ENCODE data around the gene MEF2C.
"Not testable (repeated sequence)": the region's sequence is repeated elsewhere in the genome, so short reads cannot be mapped to it uniquely, and the experiment has no call there.

The MEF2C gene

GRCh38 chr5:88803309-88803708, 79.7 kb downstream of the MEF2C start:
- no peak for DNase-seq (ENCODE audit: low read depth)

DNA sequence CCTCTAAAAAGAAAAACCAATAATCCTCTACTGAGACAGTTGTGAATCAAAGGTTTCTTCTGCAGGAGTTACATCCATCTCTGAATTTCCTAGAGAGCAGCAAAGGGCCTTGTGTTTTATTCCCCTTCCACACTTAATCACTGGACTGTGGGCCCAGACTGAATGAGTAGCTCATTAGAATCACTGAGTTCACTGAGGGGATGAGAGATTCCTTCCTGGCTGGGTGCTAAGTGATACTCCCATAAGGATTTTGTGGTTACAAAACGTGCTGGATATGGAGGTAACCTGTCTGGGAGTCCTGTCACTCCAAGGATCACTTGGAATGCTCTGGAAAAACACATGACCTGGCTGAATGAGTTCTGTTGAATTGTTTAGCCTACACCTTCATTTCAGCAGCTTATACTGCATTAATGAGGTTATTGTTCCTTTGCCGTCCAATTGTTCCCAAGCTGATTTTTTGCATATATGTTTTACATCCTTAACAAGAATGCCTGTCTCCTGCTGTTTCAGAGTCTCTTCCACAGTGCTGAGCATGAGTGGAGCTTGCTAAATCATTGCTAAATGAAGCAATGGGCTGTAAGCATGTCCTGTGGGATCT, 82.9 kb downstream of the MEF2C start:
- DNase-seq (ENCODE audit: low read depth) = no peak

DNA sequence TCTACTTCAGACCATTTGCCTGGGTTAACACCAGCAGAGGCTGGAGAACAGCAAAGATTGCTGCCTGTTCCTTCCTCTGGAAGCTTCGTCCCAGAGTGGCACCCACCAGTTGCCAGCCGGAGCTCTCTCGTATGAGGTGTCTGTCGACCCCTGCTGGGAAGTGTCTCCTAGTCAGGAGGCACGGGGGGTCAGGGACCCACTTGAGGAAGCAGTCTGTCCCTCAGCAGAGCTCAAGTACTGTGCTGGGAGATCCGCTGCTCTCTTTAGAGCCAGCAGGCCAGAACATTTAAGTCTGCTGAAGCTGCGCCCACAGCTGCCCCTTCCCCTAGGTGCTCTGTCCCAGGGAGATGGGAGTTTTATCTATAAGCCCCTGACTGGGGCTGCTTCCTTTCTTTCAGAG, 84.1 kb downstream of the MEF2C start:
- not testable (repeated sequence) for DNase-seq (ENCODE audit: low read depth)

DNA sequence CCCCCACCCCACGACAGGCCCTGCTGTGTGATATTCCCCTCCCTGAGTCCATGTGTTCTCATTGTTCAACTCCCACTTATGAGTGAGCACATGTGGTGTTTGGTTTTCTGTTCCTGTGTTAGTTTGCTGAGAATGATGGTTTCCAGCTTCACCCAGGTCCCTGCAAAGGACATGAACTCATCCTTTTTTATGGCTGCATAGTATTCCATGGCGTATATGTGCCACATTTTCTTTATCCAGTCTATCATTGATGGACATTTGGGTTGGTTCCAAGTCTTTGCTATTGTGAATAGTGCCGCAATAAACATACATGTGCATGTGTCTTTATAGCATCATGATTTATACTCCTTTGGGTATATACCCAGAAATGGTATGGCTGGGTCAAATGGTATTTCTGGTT, 89.2 kb downstream of the MEF2C start:
- DNase-seq (ENCODE audit: low read depth) = not testable (repeated sequence)

DNA sequence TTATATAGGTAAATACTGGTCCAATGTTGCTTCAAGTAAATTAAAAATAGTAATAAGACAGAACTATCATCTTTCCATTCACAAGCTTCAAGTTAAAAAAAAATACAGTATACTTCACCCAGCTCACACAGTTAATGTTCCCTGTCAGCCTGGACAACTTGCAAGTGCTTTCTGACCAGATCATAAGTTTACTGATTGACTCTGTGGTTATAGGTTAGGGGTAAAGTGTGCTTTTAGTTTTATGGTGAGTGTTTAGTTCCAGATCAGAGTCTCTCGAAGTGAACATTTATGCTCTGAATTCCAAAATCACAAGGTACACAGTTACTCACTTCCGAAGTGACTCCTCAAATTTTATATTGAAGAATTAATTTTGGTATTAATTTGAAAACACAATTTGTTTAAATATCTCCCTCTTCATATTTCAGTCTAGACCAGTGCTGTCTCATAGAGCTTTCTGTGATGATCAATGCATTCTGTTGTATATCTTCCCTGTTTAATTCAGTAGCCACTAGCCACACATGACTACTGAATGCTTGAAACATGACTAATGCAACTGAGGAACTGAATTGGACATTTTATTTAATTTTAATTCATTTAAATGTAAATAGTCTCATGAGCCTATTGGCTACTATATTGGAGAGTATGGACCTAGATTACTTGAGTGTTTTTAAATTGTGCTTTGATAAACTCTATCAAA, 90.7 kb downstream of the MEF2C start:
- DNase-seq (ENCODE audit: low read depth) = peak; percentile 77

- DNase-seq (ENCODE audit: low read depth) = peak; percentile 39
Measured at GRCh38 chr5:88787856-88788255, 95.1 kb downstream of the MEF2C start.

DNA sequence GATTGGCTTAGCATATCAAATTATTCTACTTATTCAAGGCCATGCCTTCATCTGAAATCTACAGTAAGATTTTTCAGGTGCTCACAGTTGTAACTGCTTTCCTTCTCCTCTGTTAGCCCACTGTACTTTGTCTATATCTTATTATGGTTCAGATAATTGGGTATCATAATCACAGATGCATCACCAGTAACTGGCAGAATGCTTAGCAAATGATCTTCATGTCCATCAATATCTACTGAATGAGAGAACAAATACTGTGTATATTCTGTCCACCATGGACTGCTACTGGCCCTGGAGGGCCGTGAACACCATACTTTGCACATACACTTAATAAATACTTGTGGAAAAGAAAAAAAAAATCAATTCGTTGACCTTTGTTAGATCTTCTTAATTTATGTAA, 96.2 kb downstream of the MEF2C start:
- no peak for DNase-seq (ENCODE audit: low read depth)

DNA sequence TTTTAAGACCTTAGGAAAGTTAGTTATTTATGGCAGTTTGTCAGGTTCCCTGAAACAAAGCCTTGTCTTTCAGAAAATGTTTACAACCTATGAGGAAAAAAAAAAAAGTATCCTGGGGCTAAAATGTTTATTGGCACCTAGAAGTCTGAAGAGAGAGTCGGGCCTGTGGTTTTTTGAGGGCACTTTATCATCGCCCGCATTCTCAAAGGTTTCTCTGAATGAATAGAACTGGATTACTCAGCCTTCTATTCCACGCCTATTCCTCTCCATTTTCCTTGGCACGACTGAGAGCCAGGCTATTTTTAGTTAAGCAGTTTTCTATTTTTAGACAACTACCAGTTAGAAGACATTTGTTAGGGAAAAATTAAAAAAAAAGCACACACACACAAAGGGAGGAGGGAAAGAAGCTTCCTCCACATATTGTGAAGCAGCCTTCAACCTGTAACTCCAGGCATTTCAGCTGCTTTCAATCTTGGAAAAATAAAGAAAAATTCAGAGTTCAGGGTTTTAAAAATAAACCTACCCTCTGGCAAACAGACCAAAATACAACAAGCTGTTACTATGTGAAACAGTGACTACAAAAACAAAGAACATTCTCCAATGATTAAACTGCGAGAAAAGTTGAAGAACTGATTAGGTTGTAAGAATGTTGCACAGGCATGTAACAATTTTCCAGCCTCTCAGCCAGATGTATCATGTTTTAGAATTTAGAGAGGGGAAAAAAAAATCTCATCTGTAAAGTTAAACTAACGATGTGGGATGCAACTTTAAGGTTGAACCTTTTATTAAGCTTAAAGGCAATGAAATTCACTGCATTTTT, 97.0 kb downstream of the MEF2C start:
- peak; percentile 95 for DNase-seq (ENCODE audit: low read depth)

DNA sequence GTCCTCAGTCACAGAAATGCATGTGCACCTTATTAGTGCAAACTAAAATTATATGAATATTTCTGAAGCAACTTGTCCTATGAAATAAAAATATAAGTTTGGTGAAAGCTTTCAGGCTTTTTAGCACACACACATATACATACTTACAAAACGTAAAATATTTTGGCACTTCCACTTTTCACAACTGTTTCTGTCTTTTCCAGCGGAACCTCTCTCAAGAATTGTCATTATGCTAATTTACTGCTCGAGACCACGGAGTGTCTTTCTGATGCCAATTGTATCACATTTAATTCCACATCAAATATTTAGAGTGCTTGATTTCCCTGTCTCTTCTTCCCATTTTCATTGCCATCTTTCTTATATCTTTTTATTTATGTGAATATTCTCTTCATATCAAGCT, 100.4 kb downstream of the MEF2C start:
- no peak for DNase-seq (ENCODE audit: low read depth)

GRCh38 chr5:88780736-88781135, 102.2 kb downstream of the MEF2C start:
- DNase-seq (ENCODE audit: low read depth) = no peak

GRCh38 chr5:88778736-88779135, 104.2 kb downstream of the MEF2C start:
- no peak for DNase-seq (ENCODE audit: low read depth)

- DNase-seq (ENCODE audit: low read depth) = no peak
Measured at GRCh38 chr5:88776692-88777091, 106.3 kb downstream of the MEF2C start.

DNA sequence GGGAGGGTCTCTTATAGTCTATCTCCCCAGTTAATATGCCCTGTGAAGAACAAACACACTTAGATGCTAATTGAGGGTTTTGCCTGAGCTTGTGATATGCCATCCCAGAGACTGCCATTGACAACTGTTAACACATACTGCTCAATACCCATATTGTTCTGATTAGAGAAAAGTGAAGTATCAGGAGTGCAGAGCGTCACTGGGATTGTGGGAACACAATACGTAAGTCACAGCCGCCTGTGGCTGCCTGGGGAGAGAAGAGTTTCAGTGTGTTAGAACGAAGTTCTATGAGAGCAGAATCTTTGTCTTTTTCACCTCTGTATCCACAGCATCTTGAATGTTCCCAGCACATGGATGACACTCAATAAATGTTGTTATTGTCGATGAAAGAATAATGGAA, 110.2 kb downstream of the MEF2C start:
- DNase-seq (ENCODE audit: low read depth) = no peak

- DNase-seq (ENCODE audit: low read depth) = no peak
Measured at GRCh38 chr5:88772047-88772446, 110.9 kb downstream of the MEF2C start.

GRCh38 chr5:88770276-88771257, 112.4 kb downstream of the MEF2C start:
- DNase-seq (ENCODE audit: low read depth) = peak; percentile 81

GRCh38 chr5:88769165-88769564, 113.8 kb downstream of the MEF2C start:
- DNase-seq (ENCODE audit: low read depth) = no peak

DNA sequence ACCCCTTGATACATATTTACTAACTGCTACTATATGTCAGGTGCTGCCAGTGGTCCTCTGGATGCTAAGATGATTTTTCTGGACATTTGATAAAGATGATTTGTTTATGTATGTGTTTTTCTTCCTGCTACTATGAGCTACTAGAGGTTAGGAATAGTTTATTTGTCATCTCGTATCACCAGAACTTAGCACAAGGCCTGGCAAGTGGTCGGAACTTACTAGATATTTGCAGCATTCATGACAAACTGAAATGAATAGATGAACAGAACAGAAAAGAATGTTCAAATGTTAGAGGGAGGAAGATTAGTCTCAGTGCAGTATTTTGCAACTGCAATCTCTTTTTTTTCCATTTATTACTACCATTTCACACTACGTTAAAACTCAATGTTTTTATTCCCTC, 114.6 kb downstream of the MEF2C start:
- DNase-seq (ENCODE audit: low read depth) = no peak

GRCh38 chr5:88765798-88766197, 117.2 kb downstream of the MEF2C start:
- DNase-seq (ENCODE audit: low read depth) = no peak

DNA sequence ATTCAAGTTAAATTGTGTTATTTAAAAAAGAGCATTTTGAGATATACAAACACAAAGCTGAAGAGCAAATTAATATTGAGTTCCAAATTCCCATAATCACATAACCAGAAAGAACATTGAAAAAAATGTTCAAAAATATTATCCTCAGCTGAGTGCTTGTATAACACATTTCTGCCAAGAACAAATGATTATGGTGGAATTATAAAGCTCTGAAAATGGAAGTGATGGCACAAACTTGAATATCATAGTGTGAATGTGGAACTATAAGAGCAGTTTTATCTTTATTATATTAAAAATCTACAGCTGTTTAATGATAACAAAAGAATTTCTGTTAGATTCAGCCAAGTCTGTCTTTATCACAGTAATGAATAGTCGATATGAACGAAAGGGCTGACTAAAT, 117.8 kb downstream of the MEF2C start:
- DNase-seq (ENCODE audit: low read depth) = no peak

- DNase-seq (ENCODE audit: low read depth) = no peak
Measured at GRCh38 chr5:88761939-88762338, 121.0 kb downstream of the MEF2C start.

- DNase-seq (ENCODE audit: low read depth) = peak; percentile 33
Measured at GRCh38 chr5:88761269-88761850, 121.6 kb downstream of the MEF2C start.

- no peak for DNase-seq (ENCODE audit: low read depth)
Measured at GRCh38 chr5:88760527-88760926, 122.5 kb downstream of the MEF2C start.

All from ELR (cell line).